UCSD-AML1 (cell line): ENCODE results near the gene RIC8B.
"Not testable (repeated sequence)": the region's sequence is repeated elsewhere in the genome, so short reads cannot be mapped to it uniquely, and the experiment has no call there.

Experiments
- DNase-seq: peaks from one replicate; lab custom pipeline; 2025; ENCODE audit not compliant: unreplicated experiment; lab: John Stamatoyannopoulos, UW

Gene RIC8B

GRCh38 chr12:106774005-106774807, at the start of gene RIC8B:
TSS of gene RIC8B (plus strand) at chr12:106774682. CDS start at chr12:106774746, 64 bp downstream.
- peak; percentile 95 for DNase-seq

- DNase-seq = no peak
These were observed 49.5 kb upstream of the RIC8B start for GRCh38 chr12:106724934-106725333.

- not testable (repeated sequence) for DNase-seq
These were observed 47.8 kb upstream of the RIC8B start for GRCh38 chr12:106726603-106727202.

- no peak for DNase-seq
These were observed 44.9 kb upstream of the RIC8B start for GRCh38 chr12:106729611-106730010.

GRCh38 chr12:106732890-106733289, 41.6 kb upstream of the RIC8B start:
- no peak for DNase-seq

- no peak for DNase-seq
These were observed 40.8 kb upstream of the RIC8B start for GRCh38 chr12:106733660-106734059.

- DNase-seq = peak; percentile 23
These were observed 38.2 kb upstream of the RIC8B start for GRCh38 chr12:106736051-106736957.

GRCh38 chr12:106739318-106739717, 35.2 kb upstream of the RIC8B start:
- no peak for DNase-seq

- no peak for DNase-seq
These were observed 34.5 kb upstream of the RIC8B start for GRCh38 chr12:106739815-106740530.

- no peak for DNase-seq
These were observed 33.7 kb upstream of the RIC8B start for GRCh38 chr12:106740818-106741217.

GRCh38 chr12:106741247-106741646, 33.2 kb upstream of the RIC8B start:
- DNase-seq = no peak

GRCh38 chr12:106743270-106743988, 31.1 kb upstream of the RIC8B start:
- DNase-seq = no peak

- DNase-seq = no peak
These were observed 29.9 kb upstream of the RIC8B start for GRCh38 chr12:106744600-106744999.

- no peak for DNase-seq
These were observed 29.2 kb upstream of the RIC8B start for GRCh38 chr12:106745181-106745745.

- DNase-seq = no peak
These were observed 26.5 kb upstream of the RIC8B start for GRCh38 chr12:106747973-106748436.

- no peak for DNase-seq
These were observed 24.0 kb upstream of the RIC8B start for GRCh38 chr12:106750524-106750923.

GRCh38 chr12:106753526-106753925, 21.0 kb upstream of the RIC8B start:
- DNase-seq = no peak

- no peak for DNase-seq
These were observed 20.2 kb upstream of the RIC8B start for GRCh38 chr12:106754331-106754730.

- no peak for DNase-seq
These were observed 16.7 kb upstream of the RIC8B start for GRCh38 chr12:106757623-106758348.
